Activated naive CD8-positive, alpha-beta T cell (primary cell): ENCODE data around the gene MGME1.

ENCODE experiments used
- H3K27ac Mint-ChIP-seq: one replicate; pipeline ENCODE4 v1.8.0; 2021; ENCODE audit warnings: mixed read lengths
- H3K27me3 Mint-ChIP-seq: one replicate; pipeline ENCODE4 v1.8.0; 2021; ENCODE audit warnings: mixed read lengths
- H3K36me3 Mint-ChIP-seq: one replicate; pipeline ENCODE4 v1.8.0; 2021; ENCODE audit warnings: mixed read lengths
- H3K4me1 Mint-ChIP-seq: one replicate; pipeline ENCODE4 v1.8.0; 2021; ENCODE audit warnings: low read depth, mixed read lengths
- H3K4me3 Mint-ChIP-seq: one replicate; pipeline ENCODE4 v1.8.0; 2021; ENCODE audit warnings: mild to moderate bottlenecking, mixed read lengths
- H3K9me3 Mint-ChIP-seq: one replicate; pipeline ENCODE4 v1.8.0; 2021; ENCODE audit warnings: low read depth, mixed read lengths

Gene MGME1

DNA sequence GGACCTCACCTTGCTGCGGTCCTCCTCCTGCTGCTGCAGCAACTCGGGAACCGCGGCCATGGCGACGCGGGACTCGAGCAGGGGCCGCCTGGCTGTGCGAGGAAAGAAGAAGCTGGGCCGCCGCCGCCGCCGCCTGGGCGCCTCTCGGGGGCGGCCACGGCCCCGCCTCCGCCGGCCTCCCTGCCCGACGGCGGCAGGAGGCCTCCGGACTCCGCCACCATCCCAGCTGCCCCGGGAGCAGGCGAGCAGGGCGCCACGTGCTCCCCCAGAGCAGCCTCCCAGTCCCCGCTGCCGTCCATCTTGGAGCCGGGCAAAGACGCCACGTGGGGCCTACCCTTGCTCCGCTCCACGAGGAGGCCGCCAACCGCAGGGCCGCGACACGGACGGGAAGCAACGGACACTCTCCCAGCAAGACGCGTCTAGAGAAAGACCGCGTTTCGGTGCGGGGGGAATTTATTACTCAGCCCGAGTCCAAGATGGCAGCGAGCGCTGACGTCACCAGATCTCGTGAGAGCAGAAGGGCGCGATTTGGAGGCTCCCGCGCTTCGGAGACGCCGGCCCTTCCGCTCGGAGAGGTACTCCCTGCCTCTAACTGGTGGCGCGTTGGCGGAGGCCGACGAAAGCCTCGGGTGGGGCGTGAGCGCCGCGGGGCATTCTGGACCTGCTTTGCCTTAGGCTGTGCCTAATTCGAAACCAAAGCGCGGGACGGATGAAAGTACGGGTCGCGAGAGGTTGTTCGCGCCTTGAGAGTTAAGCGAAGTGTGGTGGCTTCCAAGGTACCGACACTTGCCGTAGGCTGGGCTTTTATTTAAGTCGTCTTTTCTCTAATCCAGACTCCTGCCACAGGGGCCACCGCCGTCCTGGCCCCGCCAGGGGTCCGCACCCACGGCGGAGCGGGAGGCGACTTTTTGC, at the start of gene MGME1, which contains the start of gene SNX5:
Gene MGME1 (plus strand): TSS at position 653 of the 912 bp plus-strand sequence. CDS start 842 bp downstream, outside the sequence.
Gene SNX5 (minus strand): TSS at position 429 of the 912 bp plus-strand sequence. CDS start 369 bp downstream, at position 60.
- Mint-ChIP-seq H3K36me3 (peaks cover 29% of the 10 kb centered on the region), H3K4me3 (peak within 1 kb of the TSS; percentile 96), H3K27ac (peak within 1 kb of the TSS; percentile 97), H3K9me3 (no peaks in the 10 kb centered on the region), H3K27me3 (no peaks in the 10 kb centered on the region), H3K4me1 (peaks cover 63% of the 10 kb centered on the region)

DNA sequence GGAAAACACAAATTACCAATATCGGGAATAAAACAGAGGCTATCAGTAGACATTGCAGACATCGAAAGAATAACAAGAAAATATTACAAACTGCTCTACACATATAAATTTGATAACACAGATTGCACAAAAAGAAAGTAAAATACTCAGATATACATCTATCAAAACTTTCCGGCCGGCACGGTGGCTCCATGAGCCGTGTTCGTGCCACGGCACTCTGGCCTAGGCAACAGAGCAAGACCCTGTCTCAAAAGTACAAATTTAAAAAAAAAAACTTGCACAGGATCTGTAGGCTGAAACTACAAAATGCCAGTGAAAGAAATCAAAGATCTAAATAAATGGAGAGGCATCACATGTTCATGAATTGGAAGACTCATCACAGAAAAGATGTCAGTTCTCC, 49.7 kb upstream of the MGME1 start:
- Mint-ChIP-seq H3K36me3 (no peaks in the 10 kb centered on the region), H3K4me3 (no peak overlapping the region), H3K9me3 (no peaks in the 10 kb centered on the region), H3K27me3 (peaks cover 4% of the 10 kb centered on the region), H3K4me1 (no peaks in the 10 kb centered on the region), H3K27ac (no peak overlapping the region)

DNA sequence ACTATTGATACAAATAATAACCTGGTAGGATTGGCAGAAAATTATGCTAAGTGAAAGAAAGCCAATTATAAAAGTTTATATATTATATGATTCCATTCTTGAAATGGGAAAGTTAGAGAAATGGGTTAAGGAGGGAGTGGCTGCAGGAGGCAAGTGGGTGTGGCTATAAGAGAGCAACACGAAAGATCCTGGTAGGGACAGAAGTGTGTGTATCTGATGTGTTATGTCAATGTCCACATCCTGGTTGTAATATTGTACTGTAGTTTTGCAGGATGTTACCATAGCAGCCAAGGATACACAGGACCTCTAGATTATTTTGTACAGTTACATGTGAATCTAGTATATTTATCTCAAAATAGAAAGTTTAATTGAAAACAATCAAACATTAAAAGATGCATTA, 47.0 kb upstream of the MGME1 start:
- no peaks in the 10 kb centered on the region for H3K36me3 Mint-ChIP-seq
- H3K9me3 Mint-ChIP-seq, result no peaks in the 10 kb centered on the region
- H3K4me1 Mint-ChIP-seq, result no peaks in the 10 kb centered on the region
- H3K27ac Mint-ChIP-seq, result no peak overlapping the region
- peaks cover 8% of the 10 kb centered on the region for H3K27me3 Mint-ChIP-seq
- H3K4me3 Mint-ChIP-seq, result no peak overlapping the region

GRCh38 chr20:17925141-17925939, 43.5 kb upstream of the MGME1 start:
- Mint-ChIP-seq H3K27ac (no peak overlapping the region), H3K27me3 (peaks cover 8% of the 10 kb centered on the region), H3K4me1 (no peaks in the 10 kb centered on the region), H3K36me3 (no peaks in the 10 kb centered on the region), H3K9me3 (no peaks in the 10 kb centered on the region), H3K4me3 (no peak overlapping the region)

DNA sequence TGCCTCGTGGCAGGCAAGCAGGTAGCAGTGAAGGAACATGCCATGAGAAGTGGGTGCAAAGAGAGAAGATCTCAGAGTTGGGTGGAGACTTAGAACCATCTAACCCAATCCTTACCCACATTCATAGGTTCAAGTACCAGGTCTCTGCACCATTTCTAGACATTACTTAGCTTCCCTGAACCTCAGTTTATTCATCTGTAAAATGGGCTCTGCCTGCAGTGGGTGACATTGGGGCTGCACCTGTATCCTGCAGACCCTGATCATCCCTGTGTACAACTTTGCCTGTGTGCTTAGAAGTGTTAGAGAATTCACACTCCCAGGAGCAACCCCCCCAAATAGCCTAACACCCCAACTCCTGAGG, 42.9 kb upstream of the MGME1 start:
- Mint-ChIP-seq H3K36me3 (no peaks in the 10 kb centered on the region), H3K9me3 (no peaks in the 10 kb centered on the region), H3K27me3 (peaks cover 8% of the 10 kb centered on the region), H3K4me3 (no peak overlapping the region), H3K27ac (no peak overlapping the region), H3K4me1 (no peaks in the 10 kb centered on the region)

- Mint-ChIP-seq H3K27ac (no peak overlapping the region), H3K9me3 (no peaks in the 10 kb centered on the region), H3K36me3 (no peaks in the 10 kb centered on the region), H3K27me3 (peaks cover 8% of the 10 kb centered on the region), H3K4me3 (no peak overlapping the region), H3K4me1 (no peaks in the 10 kb centered on the region)
Measured at GRCh38 chr20:17928211-17928611, 40.6 kb upstream of the MGME1 start.

GRCh38 chr20:17928633-17929311, 40.0 kb upstream of the MGME1 start:
- Mint-ChIP-seq H3K9me3 (no peaks in the 10 kb centered on the region), H3K27me3 (peaks cover 8% of the 10 kb centered on the region), H3K4me3 (no peak overlapping the region), H3K27ac (no peak overlapping the region), H3K36me3 (no peaks in the 10 kb centered on the region), H3K4me1 (no peaks in the 10 kb centered on the region)

DNA sequence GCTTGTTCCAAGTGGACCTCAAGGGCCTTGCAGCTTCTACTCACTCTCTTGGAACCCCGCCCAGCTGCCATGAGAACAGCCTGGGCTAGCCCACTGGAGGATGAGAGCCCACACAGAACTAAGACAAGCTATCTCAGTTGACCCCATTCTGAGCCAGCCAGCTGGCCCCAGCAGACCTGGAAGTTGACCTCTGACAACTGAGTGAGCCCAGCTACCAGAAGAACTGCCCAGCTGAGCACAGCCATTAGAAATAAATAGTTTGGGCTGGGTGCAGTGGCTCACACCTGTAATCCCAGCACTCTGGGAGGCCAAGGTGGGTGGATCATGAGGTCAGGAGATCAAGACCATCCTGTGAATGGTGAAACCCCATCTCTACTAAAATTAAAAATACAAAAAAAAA, 37.3 kb upstream of the MGME1 start:
- Mint-ChIP-seq H3K9me3 (no peaks in the 10 kb centered on the region), H3K27ac (no peak overlapping the region), H3K4me1 (no peaks in the 10 kb centered on the region), H3K36me3 (no peaks in the 10 kb centered on the region), H3K4me3 (no peak overlapping the region), H3K27me3 (no peaks in the 10 kb centered on the region)

- Mint-ChIP-seq H3K9me3 (no peaks in the 10 kb centered on the region), H3K4me1 (no peaks in the 10 kb centered on the region), H3K27ac (no peak overlapping the region), H3K36me3 (no peaks in the 10 kb centered on the region), H3K4me3 (no peak overlapping the region), H3K27me3 (no peaks in the 10 kb centered on the region)
Measured at GRCh38 chr20:17932396-17932795, 36.4 kb upstream of the MGME1 start.

GRCh38 chr20:17933121-17933520, 35.7 kb upstream of the MGME1 start:
- H3K27me3 Mint-ChIP-seq, result no peaks in the 10 kb centered on the region
- no peak overlapping the region for H3K4me3 Mint-ChIP-seq
- H3K27ac Mint-ChIP-seq, result no peak overlapping the region
- no peaks in the 10 kb centered on the region for H3K4me1 Mint-ChIP-seq
- H3K9me3 Mint-ChIP-seq, result no peaks in the 10 kb centered on the region
- H3K36me3 Mint-ChIP-seq, result no peaks in the 10 kb centered on the region

DNA sequence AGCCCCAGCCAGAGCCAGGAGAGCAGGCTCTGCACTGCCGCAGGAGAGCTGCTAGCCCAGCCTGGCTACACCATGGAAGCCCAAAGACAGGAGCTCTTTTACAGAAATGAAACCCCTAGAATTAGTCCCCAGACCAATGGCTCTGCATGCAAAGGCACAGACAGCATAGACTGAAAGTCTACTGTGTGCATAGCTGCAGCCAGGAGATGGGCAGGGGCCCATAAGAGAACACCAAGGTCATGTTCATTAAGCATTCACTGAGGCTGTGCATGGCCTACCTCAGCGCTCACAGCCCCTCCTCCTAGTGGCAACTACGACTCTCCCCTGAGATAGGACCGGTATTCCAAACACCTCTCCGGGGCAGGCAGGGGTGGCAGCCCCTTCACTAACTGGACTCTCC, 35.1 kb upstream of the MGME1 start:
- Mint-ChIP-seq H3K4me3 (no peak overlapping the region), H3K9me3 (no peaks in the 10 kb centered on the region), H3K27me3 (no peaks in the 10 kb centered on the region), H3K27ac (no peak overlapping the region), H3K36me3 (no peaks in the 10 kb centered on the region), H3K4me1 (no peaks in the 10 kb centered on the region)

DNA sequence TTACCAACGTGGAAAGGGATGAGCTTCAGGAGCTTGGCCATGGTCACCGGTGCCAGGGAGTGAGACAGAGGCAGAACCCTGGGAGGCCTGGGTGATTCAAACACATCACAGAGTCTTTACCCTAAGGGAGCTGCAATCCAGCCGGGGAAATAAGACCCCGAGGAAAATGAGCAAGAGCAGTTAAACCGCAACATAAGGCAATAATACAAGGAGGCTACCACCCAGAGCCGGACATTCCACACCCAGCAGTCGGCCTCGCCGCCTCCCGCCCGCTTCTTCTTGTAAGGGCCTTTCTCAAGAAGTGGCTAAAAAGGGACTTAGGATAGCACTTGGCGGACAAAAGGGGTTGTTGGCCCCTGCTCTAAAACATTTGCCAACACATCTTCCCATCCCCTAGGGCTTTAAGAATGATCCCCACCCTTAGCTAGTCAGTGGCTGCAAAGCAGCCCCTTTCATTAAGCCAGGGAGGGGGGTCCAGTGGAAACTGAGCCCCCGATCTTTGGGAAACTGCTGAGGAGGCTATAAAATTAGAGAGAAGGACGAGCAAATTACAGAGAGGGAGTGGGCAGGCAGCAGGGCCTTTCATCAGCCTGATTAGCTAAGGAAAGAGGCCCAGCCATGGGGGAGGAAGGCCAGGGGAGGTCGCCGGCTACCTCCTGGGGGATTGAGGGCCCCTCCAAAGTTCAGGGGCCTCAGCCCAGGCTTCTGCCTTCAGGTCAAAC, 34.5 kb upstream of the MGME1 start:
- Mint-ChIP-seq H3K9me3 (no peaks in the 10 kb centered on the region), H3K27me3 (no peaks in the 10 kb centered on the region), H3K27ac (no peak overlapping the region), H3K4me1 (peaks cover 3% of the 10 kb centered on the region), H3K4me3 (no peak overlapping the region), H3K36me3 (no peaks in the 10 kb centered on the region)

DNA sequence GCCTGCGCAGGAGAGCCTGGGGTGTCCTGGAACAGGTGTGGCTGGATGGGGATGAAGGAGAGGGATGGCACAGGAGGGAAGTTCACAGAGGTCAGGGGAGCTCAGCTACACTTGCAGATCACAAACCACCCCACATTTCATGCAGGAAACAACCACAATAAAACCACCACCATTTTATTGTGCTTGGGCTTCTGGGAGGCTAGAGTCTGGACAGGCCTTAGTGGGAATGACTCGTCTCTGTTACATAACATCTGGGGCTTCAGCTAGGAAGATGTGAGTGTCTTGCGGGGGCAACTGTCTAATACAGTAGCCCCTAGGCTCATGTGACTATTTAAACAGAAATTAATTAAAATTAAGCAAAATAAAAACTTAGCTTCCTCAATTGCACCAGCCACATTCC, 33.6 kb upstream of the MGME1 start:
- Mint-ChIP-seq H3K27ac (no peak overlapping the region), H3K4me3 (no peak overlapping the region), H3K4me1 (peaks cover 12% of the 10 kb centered on the region), H3K36me3 (no peaks in the 10 kb centered on the region), H3K27me3 (no peaks in the 10 kb centered on the region), H3K9me3 (no peaks in the 10 kb centered on the region)

- Mint-ChIP-seq H3K27me3 (no peaks in the 10 kb centered on the region), H3K4me1 (peaks cover 12% of the 10 kb centered on the region), H3K9me3 (no peaks in the 10 kb centered on the region), H3K27ac (no peak overlapping the region), H3K36me3 (no peaks in the 10 kb centered on the region), H3K4me3 (no peak overlapping the region)
Measured at GRCh38 chr20:17935761-17936160, 33.1 kb upstream of the MGME1 start.
